ENCODE measurements around the gene RAB11B. TPM values are rescaled to one million over a fixed set of nuclear protein-coding genes. Genes with fewer than 3 reads are reported as not detected.
"Not testable (repeated sequence)": the region's sequence is repeated elsewhere in the genome, so short reads cannot be mapped to it uniquely, and the experiment has no call there.

The RAB11B gene
- total RNA-seq (2022) (86.3 and 91.3 TPM in 2 replicates), Bru-seq, nascent RNA (percentile 62 among the genes with signal in this experiment), BruChase-seq, experiment 1, labeled RNA remaining after a 2-hour chase (percentile 65 among the genes with signal in this experiment), BruChase-seq, experiment 2, labeled RNA remaining after a 6-hour chase (percentile 79 among the genes with signal in this experiment)
- long read RNA-seq, transcript RAB11B-201 (5 exons, 1,751 nt) = major isoform, 224 of 262 reads
- long read RNA-seq, transcript RAB11B-202 (4 exons, 894 nt) = minor isoform, 22 of 262 reads
- long read RNA-seq, partial matches to known transcripts = 4 of 262 reads
- long read RNA-seq, other reads (novel, unspliced or antisense) = 12 of 262 reads

- Histone ChIP-seq H3K4me3 (ENCODE audit: low read depth, low read length) (peak within 1 kb of the TSS; percentile 86), H3K27me3 (replicated peaks; ENCODE audit: control insufficient read depth, insufficient read depth, low read length) (no peaks in the 10 kb centered on the region), H3K4me1 (peaks cover 18% of the 10 kb centered on the region; the same call in 1 of the 2 replicates), H3K9me3 (peaks cover 3% of the 10 kb centered on the region; the same call in 1 of the 2 replicates), H3K36me3 (ENCODE audit: control insufficient read depth, insufficient read depth, low read length) (peaks cover 1% of the 10 kb centered on the region)
- Mint-ChIP-seq H3K9me3 (ENCODE audit: unreplicated experiment) (peaks cover 1% of the 10 kb centered on the region), H3K4me1 (ENCODE audit: low read depth, unreplicated experiment) (peaks cover 8% of the 10 kb centered on the region), H3K27me3 (ENCODE audit: insufficient read depth, unreplicated experiment) (no peaks in the 10 kb centered on the region), H3K36me3 (ENCODE audit: insufficient read depth, unreplicated experiment) (peaks cover 27% of the 10 kb centered on the region), H3K27ac (ENCODE audit: unreplicated experiment) (peak within 1 kb of the TSS; percentile 95), H3K4me3 (ENCODE audit: unreplicated experiment) (peak within 1 kb of the TSS; percentile 81)
- DNase-seq = peak; percentile 99
- no TSS peak for BruUV-seq (replicated peaks)
- intact Hi-C loops (cut with micrococcal nuclease; ENCODE audit: unreplicated experiment) = loop anchor here (1.0 kb wide), 1 partner anchor 135 kb away; no protein-coding TSS in a partner anchor
- POLR2A ChIA-PET = interaction anchor here (0.6 to 2.0 kb wide), 6 partner anchors 23 to 1321 kb away, joined by 4 to 18 read pairs (median 9); partner anchors contain the start of genes ANGPTL4, MARCHF2, ZNF414 and ZNF557
- no peak for TF ChIP-seq CTCF (IDR thresholded peaks at IDR 0.05; ENCODE audit: insufficient read depth in 1 of 2, low read depth in 1 of 2, low read length in 1 of 2, severe bottlenecking in 1 of 2, unreplicated experiment in 1 of 2)
- CTCF ChIA-PET = interaction anchor here (0.6 to 3.9 kb wide), 4 partner anchors 16 to 37 kb away, joined by 3 to 21 read pairs (median 8); partner anchors contain the start of genes ANGPTL4 and MARCHF2
These were observed at the start of gene RAB11B for GRCh38 chr19:8389891-8390616. RAB11B (plus strand) TSS chr19:8390360; CDS start chr19:8390417, 57 bp downstream.

- intact Hi-C loops (cut with micrococcal nuclease; ENCODE audit: unreplicated experiment); H3K9me3 Mint-ChIP-seq (ENCODE audit: unreplicated experiment); H3K36me3 Mint-ChIP-seq (ENCODE audit: insufficient read depth, unreplicated experiment); H3K27me3 Mint-ChIP-seq (ENCODE audit: insufficient read depth, unreplicated experiment); H3K4me3 Mint-ChIP-seq (ENCODE audit: unreplicated experiment); H3K4me1 Mint-ChIP-seq (ENCODE audit: low read depth, unreplicated experiment); H3K4me1 ChIP-seq; H3K27me3 ChIP-seq (replicated peaks; ENCODE audit: control insufficient read depth, insufficient read depth, low read length); H3K4me3 ChIP-seq (ENCODE audit: low read depth, low read length); BruUV-seq (replicated peaks); H3K27ac Mint-ChIP-seq (ENCODE audit: unreplicated experiment); DNase-seq; H3K9me3 ChIP-seq; H3K36me3 ChIP-seq (ENCODE audit: control insufficient read depth, insufficient read depth, low read length): not testable (repeated sequence)
- POLR2A ChIA-PET = interaction anchor here (0.8 kb wide), 1 partner anchor 49 kb away, joined by 8 read pairs; the partner anchor contains the start of gene RAB11B
- CTCF ChIA-PET = interaction anchor here (0.7 kb wide), 1 partner anchor 164 kb away, joined by 4 read pairs; no protein-coding TSS in a partner anchor
These were observed 48.7 kb upstream of the RAB11B start for GRCh38 chr19:8341504-8341903.

GRCh38 chr19:8342316-8342683 is 47.9 kb upstream of the RAB11B start:
- no TSS peak for BruUV-seq (replicated peaks)
- no peak overlapping the region for H3K4me3 Mint-ChIP-seq (ENCODE audit: unreplicated experiment)
- intact Hi-C loops (cut with micrococcal nuclease; ENCODE audit: unreplicated experiment) = no loop called here
- H3K36me3 Mint-ChIP-seq (ENCODE audit: insufficient read depth, unreplicated experiment) = no peaks in the 10 kb centered on the region
- no peaks in the 10 kb centered on the region for H3K27me3 Mint-ChIP-seq (ENCODE audit: insufficient read depth, unreplicated experiment)
- ChIA-PET POLR2A (no interaction called here), CTCF (interaction anchor here (0.6 kb wide), 1 partner anchor 123 kb away, joined by 3 read pairs; no protein-coding TSS in a partner anchor)
- no peak overlapping the region for H3K27ac Mint-ChIP-seq (ENCODE audit: unreplicated experiment)
- Histone ChIP-seq H3K9me3 (no peaks in the 10 kb centered on the region), H3K4me1 (peaks cover 10% of the 10 kb centered on the region), H3K4me3 (ENCODE audit: low read depth, low read length) (no peak overlapping the region), H3K36me3 (ENCODE audit: control insufficient read depth, insufficient read depth, low read length) (no peaks in the 10 kb centered on the region), H3K27me3 (replicated peaks; ENCODE audit: control insufficient read depth, insufficient read depth, low read length) (no peaks in the 10 kb centered on the region)
- TF ChIP-seq CTCF (IDR thresholded peaks at IDR 0.05; ENCODE audit: insufficient read depth in 1 of 2, low read depth in 1 of 2, low read length in 1 of 2, severe bottlenecking in 1 of 2, unreplicated experiment in 1 of 2) = no peak
- no peaks in the 10 kb centered on the region for H3K9me3 Mint-ChIP-seq (ENCODE audit: unreplicated experiment)
- H3K4me1 Mint-ChIP-seq (ENCODE audit: low read depth, unreplicated experiment) = no peaks in the 10 kb centered on the region
- no peak for DNase-seq
